Measurements from ENCODE around the gene ESPNL. TPM values are rescaled to one million over a fixed set of nuclear protein-coding genes. Genes with fewer than 3 reads are reported as not detected.

Gene ESPNL
- total RNA-seq, 1 experiment from 2014 or later, result 0.85 TPM

GRCh38 chr2:238121511-238122286 lies 21.6 kb downstream of the ESPNL start:
- Histone ChIP-seq H3K27ac (ENCODE audit: low read length) (no peak overlapping the region), H3K36me3 (ENCODE audit: control insufficient read depth, insufficient read depth, low read length) (no peaks in the 10 kb centered on the region), H3K9me3 (ENCODE audit: control insufficient read depth, insufficient read depth, low read depth, low read length) (no peaks in the 10 kb centered on the region), H3K4me1 (ENCODE audit: control insufficient read depth, insufficient read depth, low read length) (no peaks in the 10 kb centered on the region), H3K4me3 (ENCODE audit: low read depth in 2 of 2, low read length in 2 of 2) (no peak overlapping the region), H3K27me3 (ENCODE audit: control insufficient read depth, insufficient read depth, low read length) (no peaks in the 10 kb centered on the region)
- no peak for ATAC-seq
- no peak for DNase-seq (ENCODE audit: low read depth, low spot score)
- TF ChIP-seq SIN3A (IDR thresholded peaks at IDR 0.05; ENCODE audit: borderline replicate concordance, insufficient read depth, low read depth, low read length) (no peak), REST (IDR thresholded peaks at IDR 0.05; ENCODE audit: insufficient read depth in 1 of 2, low read depth in 2 of 2, low read length in 1 of 2) (no peak), POLR2AphosphoS5 (IDR thresholded peaks at IDR 0.05; ENCODE audit: low read depth, low read length) (no peak), CTCF (IDR thresholded peaks at IDR 0.05) (no peak), TCF7L2 (IDR thresholded peaks at IDR 0.05; ENCODE audit: low read depth, low read length) (no peak)
- CTCF ChIA-PET, result no interaction called here
- no TSS peak for BruUV-seq (replicated peaks)
- intact Hi-C loops (cut with micrococcal nuclease; ENCODE audit: unreplicated experiment), result no loop called here
- POLR2A ChIA-PET, result no interaction called here
- in situ Hi-C loops (cut with HindIII; ENCODE audit: low pct_unique_long_range_greater_than_20kb, low sequenced_read_pairs), result no loop called here

- Histone ChIP-seq H3K4me1 (ENCODE audit: control insufficient read depth, insufficient read depth, low read length) (no peaks in the 10 kb centered on the region), H3K4me3 (ENCODE audit: low read depth in 2 of 2, low read length in 2 of 2) (no peak overlapping the region), H3K36me3 (ENCODE audit: control insufficient read depth, insufficient read depth, low read length) (no peaks in the 10 kb centered on the region), H3K27ac (ENCODE audit: low read length) (no peak overlapping the region), H3K9me3 (ENCODE audit: control insufficient read depth, insufficient read depth, low read depth, low read length) (no peaks in the 10 kb centered on the region), H3K27me3 (ENCODE audit: control insufficient read depth, insufficient read depth, low read length) (no peaks in the 10 kb centered on the region)
- ATAC-seq, result no peak
- TF ChIP-seq REST (IDR thresholded peaks at IDR 0.05; ENCODE audit: insufficient read depth in 1 of 2, low read depth in 2 of 2, low read length in 1 of 2) (no peak), CTCF (IDR thresholded peaks at IDR 0.05) (no peak), SIN3A (IDR thresholded peaks at IDR 0.05; ENCODE audit: borderline replicate concordance, insufficient read depth, low read depth, low read length) (no peak)
- intact Hi-C loops (cut with micrococcal nuclease; ENCODE audit: unreplicated experiment), result no loop called here
- in situ Hi-C loops (cut with HindIII; ENCODE audit: low pct_unique_long_range_greater_than_20kb, low sequenced_read_pairs), result no loop called here
- no peak for DNase-seq (ENCODE audit: low read depth, low spot score)
- CTCF ChIA-PET, result no interaction called here
- POLR2A ChIA-PET, result interaction anchor here (0.6 kb wide), 1 partner anchor 33 kb away, joined by 5 read pairs; no protein-coding TSS in a partner anchor
- BruUV-seq (replicated peaks), result no TSS peak
Observed at GRCh38 chr2:238122287-238123217, 22.4 kb downstream of the ESPNL start.

Measured in Panc1 (cell line).